GM19395 (cell line): ENCODE results near the gene RANBP10.
"Not testable (repeated sequence)": the region's sequence is repeated elsewhere in the genome, so short reads cannot be mapped to it uniquely, and the experiment has no call there.

Source experiments
- ATAC-seq: cut with Tn5 transposase; IDR thresholded peaks from one replicate; pipeline ENCODE4 v1.9.1; 2021; ENCODE audit warnings: mild to moderate bottlenecking, moderate library complexity; ENCODE audit not compliant: unreplicated experiment

RANBP10 gene

DNA sequence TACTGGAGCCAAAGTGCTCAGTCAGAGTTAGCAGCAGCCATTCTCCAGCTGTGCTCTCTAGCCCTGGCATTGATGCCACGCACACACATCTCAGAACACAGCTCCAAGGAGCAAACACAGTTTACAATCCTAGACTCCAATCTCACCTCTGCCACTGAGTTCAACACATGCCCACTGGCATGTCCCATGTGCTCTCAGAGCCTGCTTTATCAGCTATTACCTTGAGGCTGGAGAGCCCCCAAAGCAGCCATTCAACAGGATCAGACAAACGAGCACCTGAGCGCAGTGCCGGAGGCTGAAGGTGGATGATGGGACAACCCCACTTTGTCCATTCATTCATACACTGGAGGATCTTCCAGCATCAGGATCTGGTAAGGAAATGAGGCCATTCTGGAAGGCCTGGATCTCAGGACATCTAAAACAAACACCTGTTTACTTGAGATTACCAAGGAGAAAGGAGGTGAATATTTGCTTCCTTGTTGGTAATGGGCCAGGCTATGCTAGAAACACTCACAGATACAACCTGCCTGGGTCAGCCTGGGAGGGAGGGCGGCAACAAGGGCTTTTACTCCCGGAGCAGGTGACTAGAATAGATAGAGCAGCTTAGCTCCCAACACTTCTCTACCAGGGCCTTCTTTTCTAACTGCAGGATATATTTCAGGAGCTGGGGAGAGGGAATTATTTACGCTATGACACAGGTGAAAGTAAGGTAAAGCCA, 25.4 kb downstream of the RANBP10 start:
- no peak for ATAC-seq

DNA sequence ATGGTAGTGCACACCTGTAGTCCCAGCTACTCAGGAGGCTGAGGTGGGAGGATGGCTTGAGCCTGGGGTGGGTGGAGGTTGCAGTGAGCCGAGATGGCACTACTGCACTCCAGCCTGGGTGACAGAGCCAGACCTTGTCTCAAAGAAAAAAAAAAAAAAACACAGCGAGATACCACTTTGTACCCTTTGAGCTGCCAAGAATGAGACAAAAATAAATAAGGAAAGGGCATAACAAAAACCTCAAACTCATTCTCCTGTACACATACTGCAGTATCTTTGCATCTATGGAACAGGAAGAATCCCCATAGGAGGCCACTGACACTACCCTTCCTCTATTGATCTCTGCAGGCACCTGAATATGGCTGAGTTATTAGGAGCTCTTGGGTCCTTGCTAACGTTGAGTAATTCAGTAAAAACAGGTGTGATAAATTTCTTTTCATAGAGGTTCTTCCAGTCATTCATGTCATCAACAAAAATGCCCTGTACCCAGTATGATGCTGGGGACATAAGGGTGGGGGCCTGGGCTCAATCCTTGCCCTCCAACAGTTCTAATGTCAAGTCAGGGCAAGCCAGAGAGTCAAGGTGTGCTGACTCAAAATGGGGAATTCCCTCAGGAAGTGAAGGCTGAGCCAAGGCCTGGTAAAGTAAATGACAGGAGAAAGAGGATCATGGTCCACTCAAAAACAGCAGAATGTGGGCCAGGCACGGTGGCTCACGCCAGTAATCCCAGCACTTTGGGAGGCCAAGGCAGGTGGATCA, 26.9 kb downstream of the RANBP10 start:
- no peak for ATAC-seq

DNA sequence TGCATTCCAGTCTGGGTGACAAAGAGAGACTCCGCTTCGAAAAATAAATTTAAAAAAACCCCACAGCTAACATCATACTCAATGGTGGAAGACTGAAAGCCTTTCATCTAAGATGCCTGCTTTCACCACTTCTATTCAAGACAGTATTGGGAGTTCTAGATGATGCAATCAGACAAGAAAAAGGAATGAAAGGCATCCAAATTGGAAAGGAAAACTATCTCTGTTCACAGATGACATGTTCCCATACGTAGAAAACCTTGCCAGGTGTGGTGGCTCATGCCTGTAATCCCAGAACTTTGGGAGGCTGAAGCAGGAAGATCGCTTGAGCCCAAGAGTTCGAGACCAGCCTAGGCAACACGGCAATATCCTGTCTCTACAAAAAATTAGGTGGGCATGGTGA, 31.1 kb downstream of the RANBP10 start:
- ATAC-seq, result no peak

DNA sequence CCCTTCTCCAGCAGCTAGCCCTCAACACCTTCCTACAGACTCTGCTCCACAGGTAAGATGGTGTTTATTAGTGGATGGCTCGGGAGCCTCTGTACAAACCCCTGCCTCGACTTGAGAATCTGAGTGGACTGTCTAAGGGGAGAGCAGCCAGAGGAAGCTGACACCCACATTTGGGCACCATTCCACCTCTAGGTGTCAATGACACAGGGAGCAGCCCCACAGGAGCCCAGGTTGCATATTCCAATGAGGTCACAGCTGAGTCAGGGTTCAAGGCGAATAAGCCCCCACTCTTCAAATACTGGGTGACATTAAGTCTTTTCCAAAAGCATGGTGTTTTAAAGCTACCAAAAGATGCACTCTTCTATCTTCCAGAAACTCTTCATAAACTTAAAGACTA, 31.9 kb downstream of the RANBP10 start:
- no peak for ATAC-seq

DNA sequence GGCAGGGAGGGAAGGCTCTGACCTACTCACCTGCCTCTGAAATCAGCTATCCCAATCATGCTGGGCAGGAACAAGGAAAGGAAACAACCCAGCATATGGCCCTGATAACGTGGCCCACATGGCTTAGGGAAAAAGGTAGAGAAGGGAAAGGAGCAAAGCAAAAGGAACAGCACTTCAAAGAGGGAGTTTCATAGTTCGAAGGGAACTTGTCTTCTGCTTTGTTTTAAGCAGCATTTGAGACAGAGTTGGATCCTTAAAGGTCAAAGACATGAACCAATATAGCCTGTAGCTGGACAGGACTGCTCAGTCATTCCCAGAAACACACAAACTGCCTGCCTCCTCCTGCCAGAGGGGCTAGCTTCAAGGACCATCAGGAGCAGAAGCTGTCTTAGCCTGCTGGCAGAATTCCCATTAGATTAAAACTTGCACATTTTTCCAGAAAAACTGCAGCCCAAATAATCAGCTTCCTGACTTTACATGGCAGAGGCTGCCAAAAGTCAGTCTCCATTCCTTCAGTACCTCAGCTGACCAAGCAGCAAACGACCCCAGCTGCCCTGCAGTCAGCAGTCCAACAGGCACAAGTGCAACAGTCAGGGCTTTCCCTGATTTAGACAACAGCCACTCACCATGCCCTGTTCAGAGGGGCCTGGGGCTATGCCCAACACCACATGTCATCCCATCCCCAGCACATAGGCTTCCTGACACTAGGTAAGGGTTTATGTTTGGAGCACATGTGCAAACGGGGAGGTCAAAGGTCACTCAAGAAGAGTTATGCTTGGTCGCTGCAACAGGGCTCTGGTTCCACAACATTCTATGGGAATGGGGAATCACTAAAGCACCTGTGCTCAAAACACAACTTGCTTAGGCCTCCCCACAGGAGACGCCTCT, 32.5 kb downstream of the RANBP10 start:
- no peak for ATAC-seq

DNA sequence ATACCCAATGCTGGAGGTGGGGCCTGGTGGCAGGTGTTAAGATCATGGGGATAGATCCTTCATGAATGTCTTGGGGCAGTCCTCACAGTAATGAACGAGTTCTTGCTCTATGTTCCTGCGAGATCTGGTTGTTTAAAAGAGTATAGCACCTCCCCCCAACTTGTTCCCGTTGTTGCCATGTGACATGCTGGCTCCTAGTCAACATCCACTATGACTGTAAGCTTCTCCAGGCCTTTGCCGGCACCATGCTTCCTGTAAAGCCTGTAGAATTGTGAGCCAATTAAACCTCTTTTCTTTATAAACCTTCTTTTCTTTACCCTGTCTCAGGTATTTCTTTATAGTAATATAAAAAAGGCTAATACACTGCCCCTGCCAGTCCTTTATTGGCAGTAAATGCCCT, 33.3 kb downstream of the RANBP10 start:
- ATAC-seq, result no peak

DNA sequence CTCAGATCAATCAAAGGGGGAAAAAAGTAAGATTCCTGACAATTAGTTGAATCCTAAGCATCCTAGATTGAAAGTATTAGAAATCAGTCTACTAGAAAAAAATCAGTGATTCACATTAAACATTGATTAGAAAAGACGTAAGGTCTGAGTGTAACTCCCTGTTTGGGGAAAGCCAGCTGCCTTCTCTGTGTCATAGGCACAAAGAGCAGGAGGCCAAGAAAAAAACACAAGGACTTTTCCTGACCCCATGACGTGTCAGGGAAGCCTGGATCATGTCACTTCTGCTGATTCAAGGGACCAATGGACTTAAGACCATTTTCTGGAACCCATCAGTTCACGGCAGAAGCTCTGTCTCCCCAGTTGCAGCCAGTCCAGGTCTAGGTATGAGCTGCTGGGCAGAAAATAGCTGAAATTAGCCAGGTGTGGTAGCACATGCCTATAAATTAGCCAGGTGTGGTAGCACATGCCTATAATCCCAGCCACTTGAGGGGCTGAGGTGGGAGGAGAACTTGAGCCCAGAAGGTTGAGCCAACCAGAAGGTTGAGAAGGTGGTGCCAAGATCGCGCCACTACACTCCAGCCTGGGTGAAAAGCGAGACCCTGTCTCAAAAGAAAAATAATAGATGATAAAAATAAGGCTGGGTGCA, 35.9 kb downstream of the RANBP10 start:
- ATAC-seq, result no peak

DNA sequence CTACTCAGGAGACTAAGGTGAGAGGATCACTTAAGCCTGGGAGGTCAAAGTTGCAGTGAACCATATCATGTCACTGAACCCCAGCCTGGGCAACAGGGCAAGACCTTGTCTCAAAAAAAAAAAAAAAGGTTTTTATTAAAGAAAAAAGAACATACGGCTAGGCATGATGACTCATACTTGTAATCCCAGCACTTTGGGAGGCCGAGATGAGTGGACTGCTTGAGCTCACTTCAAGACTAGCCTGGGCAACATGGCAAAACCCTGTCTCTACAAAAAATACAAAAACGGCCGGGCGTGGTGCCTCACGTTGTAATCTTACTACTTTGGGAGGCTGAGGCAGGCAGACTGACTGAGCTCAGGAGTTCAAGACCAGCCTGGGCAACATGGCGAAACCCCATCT, 38.4 kb downstream of the RANBP10 start:
- ATAC-seq, result no peak

DNA sequence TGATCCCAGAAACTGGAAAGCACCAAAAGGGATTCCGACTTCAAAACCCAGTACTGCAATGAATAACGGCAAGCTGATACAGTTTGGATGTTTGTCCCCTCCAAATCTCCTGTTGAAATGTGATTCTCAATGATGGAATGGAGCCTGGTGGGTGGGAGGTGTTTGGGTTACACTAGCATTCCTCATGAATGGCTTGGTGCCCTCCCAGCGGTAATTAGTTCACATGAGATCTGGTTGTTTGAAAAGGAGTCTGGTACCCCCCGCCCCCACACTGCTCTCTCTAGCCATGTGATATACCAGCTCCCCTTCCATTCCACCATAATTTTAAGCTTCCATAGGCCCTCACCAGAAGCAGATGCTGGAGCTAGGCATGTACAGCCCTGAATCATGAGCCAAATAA, 40.1 kb downstream of the RANBP10 start:
- no peak for ATAC-seq

DNA sequence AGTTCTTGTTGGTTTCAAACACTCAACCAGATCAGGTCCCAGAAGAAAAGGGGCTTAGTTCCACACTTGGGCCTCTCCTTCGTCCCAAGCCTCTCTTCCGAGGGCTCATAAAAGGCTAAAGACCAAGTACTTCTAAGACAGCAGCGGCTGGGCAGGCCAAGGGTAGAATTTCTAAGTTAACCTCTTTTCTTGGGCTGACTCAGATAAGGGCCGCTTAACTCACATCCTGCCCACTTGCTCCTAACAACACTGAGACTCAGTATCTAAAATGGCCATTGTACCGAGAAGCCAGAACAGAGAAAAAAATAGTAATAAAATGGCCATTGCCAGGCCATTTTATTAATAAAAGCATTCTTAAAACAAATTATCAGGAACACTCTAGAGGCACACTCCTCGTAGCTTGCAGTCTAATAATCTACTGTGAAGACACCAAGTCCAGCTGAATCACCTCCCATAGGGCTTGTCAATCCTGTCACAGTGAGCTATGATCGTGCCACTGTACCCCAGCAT, 42.1 kb downstream of the RANBP10 start:
- ATAC-seq, result no peak

DNA sequence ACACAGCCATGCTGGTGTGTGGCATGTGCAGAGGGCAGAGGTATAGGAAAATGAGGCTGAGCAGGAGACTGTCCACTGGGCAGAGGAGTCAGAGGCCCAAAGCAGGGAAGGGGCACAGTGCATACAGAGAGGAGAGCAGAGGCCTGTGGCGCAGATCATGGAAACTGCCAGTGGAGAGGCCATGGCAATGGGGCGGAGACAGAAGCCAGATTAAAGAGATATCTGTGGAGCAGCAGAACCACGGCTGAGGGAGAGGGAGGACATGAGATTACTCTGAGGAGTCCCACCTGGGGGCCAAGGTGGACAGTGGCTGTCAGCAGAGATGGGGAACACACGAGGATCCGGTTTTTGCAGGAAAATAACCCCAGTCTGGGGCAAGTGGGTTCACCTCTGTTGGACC, 43.3 kb downstream of the RANBP10 start:
- no peak for ATAC-seq

DNA sequence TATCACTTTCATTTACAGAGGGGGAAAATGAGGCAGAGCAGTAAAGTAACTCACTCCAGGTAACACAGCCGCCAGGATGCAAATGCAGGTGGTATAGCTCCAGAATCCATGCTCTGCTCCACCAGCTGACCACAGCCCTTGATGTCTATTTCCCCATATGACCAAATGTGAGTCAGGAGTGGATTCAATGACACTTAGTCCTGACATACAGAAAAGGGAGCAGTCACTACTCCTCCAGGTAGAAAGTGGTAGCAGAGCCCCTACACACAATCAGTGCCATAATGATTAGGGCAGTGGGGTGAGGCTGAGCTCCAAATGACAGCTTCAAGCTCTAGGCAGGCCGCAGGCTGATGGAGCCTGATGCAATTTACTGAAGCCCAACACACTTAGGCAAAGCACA, 44.0 kb downstream of the RANBP10 start:
- ATAC-seq, result no peak

DNA sequence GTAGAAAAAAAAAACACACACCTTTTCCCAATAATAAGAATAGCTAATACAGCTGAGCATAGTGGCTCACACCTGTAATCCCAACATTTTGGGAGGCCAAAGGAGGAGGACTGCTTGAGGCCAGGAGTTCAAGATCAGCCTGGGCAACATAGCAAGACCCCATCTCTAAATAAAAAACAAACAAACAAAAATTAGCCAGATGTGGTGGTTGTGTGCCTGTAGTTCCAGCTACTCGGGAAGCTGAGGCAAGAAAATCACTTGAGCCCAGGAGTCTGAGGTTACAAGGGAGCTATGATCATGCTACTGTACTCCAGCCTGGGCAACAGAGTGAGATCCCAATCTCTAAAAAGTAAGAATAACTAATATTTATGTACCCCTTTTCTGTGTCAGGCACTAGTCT, 44.4 kb downstream of the RANBP10 start:
- no peak for ATAC-seq

DNA sequence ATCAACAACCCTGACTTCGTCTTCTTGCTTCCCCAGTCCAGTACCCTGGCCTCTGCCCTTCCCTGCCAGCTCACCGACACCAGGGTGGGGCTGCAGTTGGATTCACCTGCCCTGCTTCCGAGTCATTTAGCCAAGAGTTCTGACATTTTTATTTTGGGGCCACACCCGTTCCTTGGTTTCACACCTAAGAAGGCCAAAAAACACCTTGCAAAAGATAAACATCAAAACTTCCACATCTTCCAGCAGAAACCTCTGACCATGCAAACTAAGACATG, 45.5 kb downstream of the RANBP10 start:
- no peak for ATAC-seq

DNA sequence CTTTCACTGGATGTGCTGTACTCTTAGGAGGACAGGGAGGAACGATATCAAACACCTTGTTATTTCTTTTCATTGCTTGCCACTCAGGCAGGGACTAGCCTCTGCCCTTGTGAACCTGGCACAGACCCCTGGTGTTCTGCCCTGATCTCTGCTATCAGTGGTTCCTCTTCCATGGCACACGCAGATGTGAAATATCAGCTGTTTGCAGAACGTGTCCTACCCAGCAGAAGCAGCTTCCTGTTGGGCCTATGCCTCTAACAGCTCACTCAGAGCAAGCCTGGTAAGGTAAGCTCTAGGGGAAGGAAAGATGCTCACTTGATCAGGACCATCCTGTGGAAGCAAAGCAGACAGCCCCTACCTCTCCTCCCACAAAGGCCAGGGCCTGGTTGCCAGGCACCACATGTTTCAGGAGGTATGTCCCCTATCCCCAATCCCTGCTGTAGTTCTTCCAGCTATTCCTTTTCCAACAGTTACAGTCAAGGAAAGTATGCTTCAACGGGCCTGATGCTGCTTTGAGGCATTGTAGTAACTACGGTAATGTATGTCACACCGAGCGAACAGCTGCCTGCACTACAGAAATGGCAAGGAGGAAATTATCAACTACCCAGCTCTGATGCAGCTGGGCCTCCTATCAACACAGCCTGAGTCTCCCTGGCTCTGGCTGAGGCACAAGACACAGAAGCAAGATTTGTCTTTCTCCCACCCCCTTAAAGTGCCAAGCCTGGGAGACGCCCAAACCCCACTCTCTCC, 46.0 kb downstream of the RANBP10 start:
- no peak for ATAC-seq

DNA sequence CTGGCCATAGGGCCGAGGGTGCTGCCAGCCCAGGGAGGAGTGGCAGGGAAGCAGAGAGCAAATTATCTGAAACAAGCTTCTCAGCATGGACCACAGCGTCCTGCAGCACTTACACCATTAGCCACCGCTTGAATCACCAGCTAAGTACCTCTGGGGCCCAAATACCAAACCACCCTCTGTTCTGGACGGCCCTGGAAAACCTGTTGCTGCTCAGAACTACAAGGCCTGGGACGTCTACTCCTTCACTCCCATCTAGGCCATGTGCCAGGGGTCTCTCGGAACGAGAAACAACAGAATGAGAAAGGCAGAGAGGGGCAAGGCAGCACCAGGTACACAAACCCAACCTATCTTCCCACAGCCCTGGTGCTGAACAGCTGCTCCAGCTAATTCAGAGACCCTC, 47.4 kb downstream of the RANBP10 start:
- ATAC-seq, result no peak

DNA sequence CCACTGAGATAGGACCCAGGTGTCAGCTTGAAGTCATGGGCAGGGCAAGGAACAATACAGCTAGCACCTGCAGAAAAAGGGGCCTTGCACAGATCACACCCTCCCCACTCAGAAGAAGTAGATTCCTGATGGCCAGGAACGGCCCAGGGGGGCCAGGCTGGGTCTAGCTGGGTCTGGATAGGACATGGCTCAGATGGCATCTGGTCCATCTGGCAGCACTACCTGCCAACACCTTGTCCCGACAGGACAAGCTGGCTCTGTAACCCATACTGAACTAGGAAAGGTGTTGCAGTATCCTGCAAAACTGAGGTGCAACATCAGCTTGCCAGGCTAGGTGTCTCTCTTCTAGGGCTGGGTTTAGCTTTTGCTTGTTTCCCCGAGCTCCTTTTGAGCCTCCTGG, 48.4 kb downstream of the RANBP10 start:
- no peak for ATAC-seq

DNA sequence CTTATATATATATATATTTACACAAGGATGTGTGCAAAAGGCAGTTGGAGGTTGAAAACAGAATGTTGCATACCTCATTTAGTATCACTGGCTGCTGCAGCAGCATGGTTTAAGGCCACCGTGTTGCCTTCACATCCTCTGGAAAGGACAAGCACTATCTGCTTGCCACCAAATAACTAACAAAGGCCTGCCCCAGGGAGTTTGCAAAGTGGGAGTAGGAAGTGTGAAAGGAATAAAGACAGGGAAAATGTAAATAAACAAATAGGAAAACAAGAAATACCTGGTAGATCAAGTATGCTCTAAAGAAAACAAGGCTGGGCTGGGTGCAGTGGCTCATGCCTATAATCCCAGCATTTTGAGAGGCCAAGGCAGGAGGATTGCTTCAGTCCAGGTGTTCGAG, 53.7 kb downstream of the RANBP10 start:
- no peak for ATAC-seq

DNA sequence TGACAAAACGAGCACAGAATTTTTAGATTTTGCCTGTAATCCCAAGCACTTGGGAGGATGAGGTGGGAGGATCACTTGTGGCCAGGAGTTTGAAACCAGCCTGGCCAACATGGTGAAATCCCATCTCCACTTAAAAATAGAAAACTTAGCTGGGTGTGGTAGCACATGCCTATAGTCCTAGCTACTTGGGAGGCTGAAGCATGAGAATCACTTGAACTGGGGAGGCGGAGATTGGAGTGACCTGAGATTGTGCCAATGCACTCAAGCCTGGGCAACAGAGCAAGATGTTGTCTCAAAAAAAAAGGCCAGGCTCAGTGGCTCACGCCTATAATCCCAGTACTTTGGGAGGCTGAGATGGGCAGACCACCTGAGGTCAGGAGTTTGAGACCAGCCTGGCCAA, 55.0 kb downstream of the RANBP10 start:
- not testable (repeated sequence) for ATAC-seq

DNA sequence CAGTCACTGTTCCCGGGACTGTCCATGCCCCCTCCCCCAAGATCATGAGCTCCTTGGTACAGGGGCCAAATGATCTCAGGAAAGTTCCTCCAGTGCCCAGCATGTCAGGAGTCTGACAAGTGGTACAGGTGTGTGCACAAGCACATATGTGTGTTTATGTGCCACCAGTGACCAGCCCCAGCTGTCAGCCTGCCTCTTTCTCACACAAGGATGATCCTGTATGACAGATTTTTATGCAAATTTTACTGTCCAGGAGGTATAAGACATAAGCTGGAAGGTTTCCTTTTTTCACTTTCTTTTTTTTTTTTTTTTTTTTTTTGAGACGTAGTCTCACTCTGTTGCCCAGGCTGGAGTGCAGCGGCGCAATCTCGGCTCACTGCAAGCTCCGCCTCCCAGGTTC, 55.9 kb downstream of the RANBP10 start:
- ATAC-seq, result peak; percentile 90
